Mammary epithelial cell (primary cell): ENCODE results near the gene DBR1.

ENCODE experiments used
- CTCF ChIP-seq, 2 donors: IDR thresholded peaks in 1 of 2; conservative IDR thresholded peaks in 1 of 2; 2 replicates each; pipeline ENCODE4 v1.5.1; 2011 to 2012; ENCODE audit warnings: inconsistent platforms in 2 of 2, low read length in 2 of 2, mild to moderate bottlenecking in 2 of 2, control low read depth in 1 of 2, low read depth in 1 of 2; ENCODE audit not compliant: insufficient read depth in 1 of 2; ENCODE audit errors: extremely low read depth in 1 of 2
- EZH2 ChIP-seq: IDR thresholded peaks from 2 replicates; pipeline ENCODE4 v1.6.1; 2012; ENCODE audit warnings: low read length, inconsistent platforms, borderline replicate concordance

- TF ChIP-seq CTCF (conservative IDR thresholded peaks at IDR 0.05 in 1 of 2, IDR thresholded peaks at IDR 0.05 in 1 of 2; ENCODE audit: extremely low read depth in 1 of 2, insufficient read depth in 1 of 2, low read depth in 1 of 2, low read length in 2 of 2), result no peak
- no peak for TF ChIP-seq EZH2
Measured at GRCh38 chr3:138197524-138197923, 22.8 kb upstream of the DBR1 start.
